KBM-7 (cell line): ENCODE data around the gene ARHGEF39.

Experiments
- DNase-seq: peaks from one replicate; pipeline ENCODE4 v3.0.0-alpha.2; 2015
- in situ Hi-C: fragments of 300-500 bp; cut with MboI; formaldehyde crosslinking; loops from 2 replicates; pipeline ENCODE4 v1.14.3; 2020; ENCODE audit warnings: low sequenced_read_pairs, low pct_unique_long_range_greater_than_20kb, mixed read lengths

The ARHGEF39 gene, protein sequence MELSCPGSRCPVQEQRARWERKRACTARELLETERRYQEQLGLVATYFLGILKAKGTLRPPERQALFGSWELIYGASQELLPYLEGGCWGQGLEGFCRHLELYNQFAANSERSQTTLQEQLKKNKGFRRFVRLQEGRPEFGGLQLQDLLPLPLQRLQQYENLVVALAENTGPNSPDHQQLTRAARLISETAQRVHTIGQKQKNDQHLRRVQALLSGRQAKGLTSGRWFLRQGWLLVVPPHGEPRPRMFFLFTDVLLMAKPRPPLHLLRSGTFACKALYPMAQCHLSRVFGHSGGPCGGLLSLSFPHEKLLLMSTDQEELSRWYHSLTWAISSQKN

GRCh38 chr9:35664531-35665470 lies at the start of gene ARHGEF39:
Gene ARHGEF39, minus strand, starts transcription at chr9:35665195. Its CDS starts 26 bp downstream, at chr9:35665169.
- in situ Hi-C loops: loop anchor here (10.0 kb wide), 1 partner anchor 60 kb away; no protein-coding TSS in a partner anchor
- peak; percentile 88 for DNase-seq

DNA sequence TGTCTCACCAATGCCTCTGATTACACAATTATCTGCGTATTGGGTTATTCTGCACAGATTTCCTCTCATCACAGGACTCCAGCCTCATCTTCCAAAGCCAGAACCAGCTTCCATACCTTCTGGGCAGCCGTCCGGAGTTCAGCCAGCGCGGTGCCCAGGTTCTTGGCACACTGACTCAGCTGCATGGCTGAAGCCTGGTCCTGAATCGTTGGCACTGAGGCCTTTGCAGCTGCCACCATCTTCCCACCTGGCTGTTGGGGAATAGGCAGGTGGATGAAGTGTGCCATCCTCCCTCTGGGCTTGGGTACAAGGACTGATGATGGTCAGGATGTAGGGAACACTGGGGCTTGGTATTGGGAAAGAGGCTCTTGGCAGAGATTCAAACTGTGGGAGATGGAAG lies 49.1 kb upstream of the ARHGEF39 start:
- DNase-seq: no peak
- in situ Hi-C loops: no loop called here

DNA sequence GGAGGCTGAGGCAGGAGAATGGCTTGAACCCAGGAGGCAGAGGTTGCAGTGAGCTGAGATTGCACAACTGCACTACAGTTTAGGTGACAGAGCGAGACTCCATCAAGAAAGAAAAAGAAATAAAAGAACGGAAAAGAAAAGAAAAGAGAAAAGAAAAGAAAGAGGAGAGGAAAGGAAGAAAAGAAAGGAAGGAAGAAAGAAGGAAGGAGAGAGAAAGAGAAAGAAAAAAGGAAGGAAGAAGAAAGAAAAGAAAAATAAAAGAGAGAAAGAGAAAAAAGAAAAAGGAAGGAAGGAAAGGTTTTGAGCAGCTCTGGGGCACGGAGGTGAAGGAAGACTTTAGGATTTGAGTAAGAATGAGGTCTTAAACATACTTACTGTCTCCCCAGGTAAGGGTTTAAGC lies 48.6 kb upstream of the ARHGEF39 start:
- DNase-seq: no peak
- in situ Hi-C loops: no loop called here

- in situ Hi-C loops: no loop called here
- DNase-seq: no peak
Observed at GRCh38 chr9:35712762-35713400, 47.9 kb upstream of the ARHGEF39 start.

DNA sequence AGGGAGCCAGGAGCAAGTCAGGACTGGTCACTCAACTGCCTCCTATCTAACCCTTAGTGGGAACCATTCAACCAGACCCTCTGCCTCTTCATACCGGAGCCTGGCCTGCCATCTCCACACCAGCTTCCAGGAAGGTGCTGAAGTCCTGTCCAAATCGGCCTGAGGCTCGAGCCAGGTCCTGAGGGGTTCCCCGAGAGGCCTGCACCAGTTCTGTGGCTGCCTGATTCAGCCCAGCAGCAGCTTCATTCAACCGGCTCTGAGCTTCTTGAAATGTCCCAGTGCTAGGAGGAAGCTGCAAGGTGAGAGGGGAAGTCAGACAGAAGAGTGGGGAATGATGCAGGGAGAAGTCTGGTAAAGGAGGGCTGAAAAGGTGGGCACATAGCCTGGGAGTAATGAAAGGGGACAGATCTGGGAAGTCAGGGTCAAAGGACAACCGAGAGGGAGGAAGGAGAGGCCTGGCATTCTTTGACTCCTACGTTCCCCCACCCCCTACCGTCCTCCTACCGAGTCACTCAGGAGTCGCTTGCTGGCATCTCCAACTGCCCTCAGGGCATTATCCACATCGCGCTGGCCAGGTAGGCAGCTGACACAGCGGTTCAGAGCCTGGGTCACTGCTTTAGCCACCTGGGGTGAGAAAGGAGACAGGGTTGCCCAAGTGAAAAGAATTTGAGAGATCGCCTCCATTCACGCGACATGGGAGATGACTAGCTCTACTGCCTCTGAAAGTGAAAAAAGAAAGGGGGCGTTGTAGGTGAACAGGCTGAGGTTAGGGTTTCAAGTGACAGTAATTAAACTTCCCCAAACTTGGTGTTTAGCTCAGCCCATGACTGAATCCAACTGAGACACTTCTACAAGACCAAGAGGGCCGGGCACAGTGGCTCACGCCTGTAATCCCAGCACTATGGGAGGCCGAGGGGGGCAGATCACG lies 46.8 kb upstream of the ARHGEF39 start:
- DNase-seq: no peak
- in situ Hi-C loops: no loop called here

GRCh38 chr9:35710818-35711500 lies 46.0 kb upstream of the ARHGEF39 start:
- in situ Hi-C loops: no loop called here
- no peak for DNase-seq

DNA sequence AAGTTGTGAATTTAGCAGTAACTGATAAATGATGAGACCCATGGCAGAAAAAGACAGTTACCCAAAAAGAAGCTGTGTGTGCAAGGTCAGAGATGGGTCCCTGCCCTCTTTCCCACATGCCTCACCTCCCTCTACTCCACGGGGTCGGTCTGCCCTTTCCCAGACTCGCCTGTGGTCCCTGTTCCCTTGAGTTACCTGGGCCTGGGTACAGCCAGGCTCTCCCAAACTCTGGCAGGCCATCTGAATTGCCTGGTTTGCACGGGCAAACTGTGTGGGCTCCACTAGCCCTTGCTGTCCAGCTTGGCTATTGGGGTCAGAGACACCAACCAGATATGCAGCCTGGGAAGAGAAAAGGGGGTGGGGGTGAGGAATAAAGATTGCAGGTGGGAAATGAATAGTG lies 43.2 kb upstream of the ARHGEF39 start:
- no peak for DNase-seq
- in situ Hi-C loops: no loop called here

DNA sequence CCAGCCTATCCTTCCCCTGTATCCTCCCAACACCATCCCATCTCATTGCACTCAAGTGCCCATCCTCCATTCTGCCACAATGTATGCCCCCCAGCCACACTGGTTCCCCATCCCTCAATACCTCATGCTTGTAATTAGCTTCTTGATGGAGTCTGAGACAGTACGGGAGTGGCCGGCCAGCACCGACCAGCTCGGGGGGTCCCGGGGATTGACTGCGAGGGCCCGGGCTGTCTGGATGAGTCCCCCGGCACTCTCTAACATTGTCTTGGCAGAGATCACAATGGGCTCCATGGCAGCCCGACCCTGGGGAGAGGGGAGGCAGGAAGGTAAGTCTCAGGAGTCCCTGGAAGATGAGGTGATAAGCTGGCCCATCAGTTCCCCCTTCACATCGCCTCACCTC lies 42.0 kb upstream of the ARHGEF39 start:
- DNase-seq: no peak
- in situ Hi-C loops: no loop called here

DNA sequence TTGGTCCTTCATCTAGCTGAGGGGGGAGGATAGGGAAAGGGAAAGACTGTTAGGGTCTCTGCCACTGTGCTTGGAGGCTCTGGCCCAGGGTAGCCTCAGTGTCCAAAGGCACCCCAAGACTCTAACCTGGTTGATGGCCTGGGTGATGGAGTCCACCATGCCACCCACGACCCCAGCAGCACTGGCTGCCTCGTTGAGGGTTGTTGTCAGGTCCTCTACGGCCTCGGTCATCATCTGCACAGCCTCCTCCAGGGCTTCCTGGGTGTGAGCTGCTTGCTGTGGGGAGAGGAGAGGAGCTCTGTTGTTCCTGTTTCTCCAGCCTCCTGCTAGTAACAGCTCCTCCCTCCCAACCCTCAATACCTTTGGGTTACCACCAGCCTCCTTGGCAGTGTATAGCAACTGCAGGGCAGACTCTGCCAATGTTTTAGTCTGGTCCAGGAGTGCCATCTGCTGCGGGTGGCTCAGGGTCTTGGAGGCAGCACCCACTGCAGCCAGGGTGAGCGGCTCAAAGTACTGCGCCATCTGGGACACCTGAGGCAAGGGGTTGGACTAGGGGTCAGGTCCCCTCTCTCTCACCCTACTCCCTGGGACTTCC lies 40.9 kb upstream of the ARHGEF39 start:
- DNase-seq: no peak
- in situ Hi-C loops: no loop called here

DNA sequence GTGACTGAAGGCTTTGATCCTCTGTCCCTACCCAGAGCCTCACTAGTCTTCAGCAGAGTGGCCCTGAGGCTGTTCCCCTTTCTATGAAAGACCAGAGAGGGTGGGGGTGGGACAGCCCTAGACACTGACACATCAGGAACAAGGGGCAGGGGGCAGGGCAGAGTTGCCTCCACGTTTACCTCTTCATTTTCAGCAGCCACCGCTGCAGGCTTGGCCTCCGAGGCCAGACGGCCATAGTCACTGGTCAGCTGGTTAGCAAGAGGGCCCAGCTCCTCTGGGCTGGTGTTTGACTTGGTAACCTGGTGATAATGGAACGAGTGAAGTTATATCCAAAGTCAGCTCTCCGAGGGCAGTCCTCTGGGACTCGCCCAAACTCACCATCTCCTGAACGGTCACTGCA lies 40.4 kb upstream of the ARHGEF39 start:
- no peak for DNase-seq
- in situ Hi-C loops: no loop called here

DNA sequence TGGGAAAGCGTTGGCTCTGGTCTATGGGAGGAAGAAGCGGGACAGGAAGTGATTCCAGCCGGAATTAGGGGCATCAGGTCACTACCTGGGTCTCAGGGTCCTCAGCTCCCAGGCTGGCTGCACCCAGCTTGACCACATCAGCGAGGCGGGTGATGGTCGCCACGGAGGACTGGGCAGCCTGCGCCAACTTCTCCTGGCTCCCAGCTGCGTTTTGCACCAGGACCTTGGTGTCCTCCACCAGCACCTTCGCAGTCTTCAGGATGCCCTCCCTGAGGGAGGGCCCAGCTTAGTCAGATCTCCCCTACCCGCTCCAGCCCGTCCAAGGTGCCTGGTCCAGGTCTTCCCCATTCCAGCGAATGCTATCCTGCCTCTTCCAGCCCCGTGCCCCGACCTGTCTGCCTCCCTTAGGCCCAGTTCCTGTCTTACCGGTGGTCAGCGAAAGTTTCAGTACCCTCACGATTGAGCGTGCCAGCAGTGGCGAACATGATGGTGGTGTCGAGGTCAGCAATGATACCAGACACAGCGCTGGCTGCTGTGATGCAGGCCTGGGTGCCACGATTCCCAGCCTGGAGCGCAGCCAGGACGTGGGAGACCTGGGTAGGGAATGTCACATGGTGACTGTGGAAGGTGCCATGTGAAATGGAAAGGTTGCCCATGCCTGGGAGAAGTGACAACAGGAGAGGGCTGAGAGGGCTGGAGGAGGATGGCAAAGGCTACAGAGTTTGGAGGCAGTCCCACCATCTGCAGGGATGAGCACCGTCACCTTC lies 39.1 kb upstream of the ARHGEF39 start:
- no peak for DNase-seq
- in situ Hi-C loops: no loop called here

- no peak for DNase-seq
- in situ Hi-C loops: no loop called here
Observed at GRCh38 chr9:35702696-35703095, 37.7 kb upstream of the ARHGEF39 start.

GRCh38 chr9:35700942-35701341 lies 35.9 kb upstream of the ARHGEF39 start:
- in situ Hi-C loops: no loop called here
- DNase-seq: no peak

DNA sequence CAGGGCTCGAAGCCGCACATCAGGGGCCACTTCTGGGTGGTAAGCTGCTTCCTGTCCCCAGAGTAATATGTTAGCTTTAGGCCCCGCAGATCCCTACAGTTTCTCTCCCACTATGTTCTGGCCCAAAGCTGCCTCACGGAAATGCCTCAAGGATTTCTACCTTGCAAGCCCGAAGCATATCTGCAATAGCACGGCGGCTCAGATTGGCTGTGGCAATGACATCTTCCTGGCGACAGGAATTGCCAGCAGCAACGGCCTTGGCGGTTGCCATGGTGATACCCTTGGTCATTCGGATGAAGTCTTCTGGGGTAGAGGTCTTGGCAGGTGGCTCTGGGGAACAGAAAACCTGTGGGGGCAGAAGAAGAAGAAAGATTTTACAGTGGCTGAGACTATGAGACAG lies 35.0 kb upstream of the ARHGEF39 start:
- in situ Hi-C loops: no loop called here
- DNase-seq: no peak

- DNase-seq: no peak
- in situ Hi-C loops: no loop called here
Observed at GRCh38 chr9:35698231-35698630, 33.2 kb upstream of the ARHGEF39 start.

GRCh38 chr9:35697486-35697885 lies 32.5 kb upstream of the ARHGEF39 start:
- in situ Hi-C loops: no loop called here
- DNase-seq: no peak

GRCh38 chr9:35696520-35697215 lies 31.7 kb upstream of the ARHGEF39 start:
- in situ Hi-C loops: no loop called here

More at GRCh38 chr9:35696520-35697215, 31.7 kb upstream of the ARHGEF39 start:
- DNase-seq: peak; percentile 69
